Heart left ventricle (tissue), 13 donors: ENCODE data around the gene CNOT3.

Experiments used
- POLR2A ChIP-seq, 2 donors: fragments of 450-650 bp; IDR thresholded peaks; one replicate each; pipeline ENCODE4 v1.6.1; 2017; ENCODE audit warnings: antibody characterized with exemption in 2 of 2, mild to moderate bottlenecking in 2 of 2, moderate library complexity in 2 of 2
- TF ChIP-seq, protein P1 (sequence below), 12 donors: fragments of 200-600 bp; sonication (generic) in 4 of 12; IDR thresholded peaks; one replicate each; pipeline versions ENCODE4 v1.5.0 to v1.8.0; 2018 to 2022; ENCODE audit warnings: antibody characterized with exemption in 12 of 12, mild to moderate bottlenecking in 5 of 12
- donor health status: ischemic (EF 13 %, LVEDD 7.1; RV severe dilation, severe dysfunction).
- donor health status: DM: no; HTN: yes; CAD: no.
- donor health status: DM: no; HTN: no; CAD: no.
- donor health status: ischemic (EF 25% LVEDD 6.9; RV normal size, moderate dysfunction).
- donor health status: ischemic (EF 25% LVEDD 5.7; RV mildly dilated, moderate dysfunction).
- donor health status: ischemic (EF 35%, LVEDD 5.7; RV mildly dilated, moderate dysfunction).
- donor health status: nonischemic (EF 11% LVEDD 7.7; RV severe dilation, severe dysfunction).
- donor health status: DM: yes; HTN: yes; CAD: no.
- donor health status: PGD.
- donor health status: ischemic (EF 29% LVEDD 5.4; RV normal size, mild dysfunction).
- donor health status: nonischemic (EF 23%, LVEDD 6.1; RV moderate dilation, normal function).

DNA sequence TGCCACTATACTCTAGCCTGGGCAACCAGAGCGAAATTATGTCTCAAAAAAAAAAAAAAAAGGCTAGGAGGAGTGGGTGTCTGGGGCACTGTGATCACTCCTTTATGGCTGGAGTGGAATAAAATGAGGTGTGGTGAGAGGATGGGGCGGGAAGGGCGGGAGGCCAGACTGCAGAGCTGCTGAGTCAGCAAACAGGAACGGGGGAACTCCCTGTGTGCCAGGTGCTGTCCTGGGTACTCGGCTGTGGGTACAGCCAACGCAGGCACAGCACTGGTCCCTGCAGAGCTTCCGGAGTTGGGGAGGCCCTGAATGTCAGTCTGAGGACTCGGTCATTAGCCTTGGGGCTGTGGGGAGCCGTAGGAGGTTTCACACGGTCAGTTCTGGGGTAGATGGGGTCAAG is 16.3 kb upstream of the CNOT3 start:
- TF ChIP-seq, protein P1, sequence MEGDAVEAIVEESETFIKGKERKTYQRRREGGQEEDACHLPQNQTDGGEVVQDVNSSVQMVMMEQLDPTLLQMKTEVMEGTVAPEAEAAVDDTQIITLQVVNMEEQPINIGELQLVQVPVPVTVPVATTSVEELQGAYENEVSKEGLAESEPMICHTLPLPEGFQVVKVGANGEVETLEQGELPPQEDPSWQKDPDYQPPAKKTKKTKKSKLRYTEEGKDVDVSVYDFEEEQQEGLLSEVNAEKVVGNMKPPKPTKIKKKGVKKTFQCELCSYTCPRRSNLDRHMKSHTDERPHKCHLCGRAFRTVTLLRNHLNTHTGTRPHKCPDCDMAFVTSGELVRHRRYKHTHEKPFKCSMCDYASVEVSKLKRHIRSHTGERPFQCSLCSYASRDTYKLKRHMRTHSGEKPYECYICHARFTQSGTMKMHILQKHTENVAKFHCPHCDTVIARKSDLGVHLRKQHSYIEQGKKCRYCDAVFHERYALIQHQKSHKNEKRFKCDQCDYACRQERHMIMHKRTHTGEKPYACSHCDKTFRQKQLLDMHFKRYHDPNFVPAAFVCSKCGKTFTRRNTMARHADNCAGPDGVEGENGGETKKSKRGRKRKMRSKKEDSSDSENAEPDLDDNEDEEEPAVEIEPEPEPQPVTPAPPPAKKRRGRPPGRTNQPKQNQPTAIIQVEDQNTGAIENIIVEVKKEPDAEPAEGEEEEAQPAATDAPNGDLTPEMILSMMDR (IDR thresholded peaks at IDR 0.05): no peak
- no peak for TF ChIP-seq POLR2A (IDR thresholded peaks at IDR 0.05)
